Neural progenitor cell (in vitro differentiated cells): ENCODE results near the gene ZSCAN5B.

Source experiments
- CTCF ChIP-seq: fragments of 200-600 bp; sonication (generic); IDR thresholded peaks from 2 replicates; pipeline ENCODE4 v1.5.1; 2017; ENCODE audit warnings: antibody characterized with exemption, mild to moderate bottlenecking
- EZH2 ChIP-seq: fragments of 200-600 bp; sonication (generic); IDR thresholded peaks from 2 replicates; pipeline ENCODE4 v1.6.1; 2017; ENCODE audit warnings: antibody characterized with exemption, mild to moderate bottlenecking, moderate library complexity
- EZH2phosphoT487 ChIP-seq: fragments of 200-600 bp; sonication (generic); IDR thresholded peaks from 2 replicates; pipeline ENCODE4 v1.6.1; 2017; ENCODE audit warnings: antibody characterized with exemption

GRCh38 chr19:56142897-56143434 lies 54.6 kb downstream of the ZSCAN5B start:
- no peak for TF ChIP-seq CTCF
- no peak for TF ChIP-seq EZH2
- no peak for TF ChIP-seq EZH2phosphoT487
